H1 (cell line): ENCODE measurements around the gene PNLDC1. TPM values are rescaled to one million over a fixed set of nuclear protein-coding genes. Genes with fewer than 3 reads are reported as not detected.

ENCODE experiments used
- CTCF ChIA-PET: fragments of 300-600 bp; sonication (Branson Sonifier 250); formaldehyde crosslinking; loops from one replicate; lab custom pipeline; 2021; ENCODE audit not compliant: partially characterized antibody; lab: Charles Lee
- POLR2A ChIA-PET: fragments of 300-600 bp; sonication (Branson Sonifier 250); formaldehyde crosslinking; loops from one replicate; lab custom pipeline; 2021; ENCODE audit warnings: inconsistent platforms; ENCODE audit not compliant: partially characterized antibody; lab: Charles Lee
- DNase-seq, 2 experiments: peaks; one replicate each; pipeline versions ENCODE4 v3.0.0 to v3.0.0-alpha.2; 2010 to 2022; ENCODE audit warnings: low spot score in 2 of 2, low read depth in 1 of 2, mixed read lengths in 1 of 2
- FAIRE-seq: peaks from 2 replicates; lab custom pipeline; 2011; peaks lifted over from hg19 to GRCh38; lab: Jason Lieb, UNC
- H2AFZ ChIP-seq: 2 replicates; pipeline ENCODE4 v1.8.1; 2012; ENCODE audit warnings: low read length, inconsistent platforms
- H2AK5ac ChIP-seq: 2 replicates; pipeline ENCODE4 v1.6.1; 2013; ENCODE audit warnings: low read depth, low read length
- H2BK120ac ChIP-seq: replicated peaks from 2 replicates; pipeline ENCODE3; 2013; ENCODE audit warnings: low read depth, low read length, inconsistent platforms
- H2BK12ac ChIP-seq: 2 replicates; pipeline ENCODE4 v1.6.1; 2013; ENCODE audit warnings: low read depth, low read length
- H2BK15ac ChIP-seq: 2 replicates; pipeline ENCODE4 v1.6.1; 2013; ENCODE audit warnings: low read length
- H2BK20ac ChIP-seq: 2 replicates; pipeline ENCODE4 v1.6.1; 2013; ENCODE audit warnings: low read length
- H2BK5ac ChIP-seq: 2 replicates; pipeline ENCODE4 v1.6.1; 2013; ENCODE audit warnings: low read depth, low read length
- H3K14ac ChIP-seq: 2 replicates; pipeline ENCODE4 v1.6.1; 2013; ENCODE audit warnings: inconsistent platforms; ENCODE audit not compliant: insufficient read length
- H3K18ac ChIP-seq: 2 replicates; pipeline ENCODE4 v1.6.1; 2013; ENCODE audit warnings: low read length; ENCODE audit errors: extremely low read depth
- H3K23ac ChIP-seq: 2 replicates; pipeline ENCODE4 v1.6.1; 2013; ENCODE audit warnings: inconsistent platforms; ENCODE audit not compliant: insufficient read length
- H3K23me2 ChIP-seq: 2 replicates; pipeline ENCODE4 v1.6.1; 2013; ENCODE audit warnings: low read depth, low read length
- H3K27ac ChIP-seq: 2 replicates; pipeline ENCODE4 v1.6.1; 2011; ENCODE audit warnings: low read depth, low read length, inconsistent platforms
- H3K27me3 ChIP-seq, 4 experiments: replicated peaks in 1 of 4; 1 replicate in 1 of 4; 2 replicates in 3 of 4; pipeline versions ENCODE4 v1.6.1 to v1.8.1; 2011 to 2013; ENCODE audit warnings: low read length in 3 of 4, mild to moderate bottlenecking in 3 of 4, inconsistent platforms in 2 of 4, mixed read lengths in 2 of 4, moderate library complexity in 1 of 4; ENCODE audit not compliant: control insufficient read depth in 3 of 4, insufficient read depth in 3 of 4; ENCODE audit errors: extremely low read depth in 1 of 4
- H3K36me3 ChIP-seq, 4 experiments: 2 replicates each; pipeline versions ENCODE4 v1.6.1 to v1.8.1; 2011 to 2013; ENCODE audit warnings: mild to moderate bottlenecking in 4 of 4, low read length in 3 of 4, moderate library complexity in 2 of 4, control low read depth in 1 of 4, inconsistent platforms in 1 of 4; ENCODE audit not compliant: insufficient read depth in 4 of 4, control insufficient read depth in 2 of 4
- H3K4ac ChIP-seq: replicated peaks from 2 replicates; pipeline ENCODE3; 2013; ENCODE audit warnings: low read length, low read depth, mixed read lengths, inconsistent platforms; ENCODE audit not compliant: insufficient read length
- H3K4me1 ChIP-seq, 4 experiments: replicated peaks in 1 of 4; 1 replicate in 1 of 4; 2 replicates in 3 of 4; pipeline versions ENCODE4 v1.6.1 to v1.8.1; 2011 to 2013; ENCODE audit warnings: low read length in 3 of 4, inconsistent platforms in 2 of 4, mixed read lengths in 1 of 4; ENCODE audit not compliant: insufficient read depth in 4 of 4, control insufficient read depth in 3 of 4
- H3K4me2 ChIP-seq, 2 experiments: 2 replicates each; pipeline versions ENCODE4 v1.6.1 to v1.8.1; 2011 to 2013; ENCODE audit warnings: low read depth in 2 of 2, low read length in 2 of 2, control low read depth in 1 of 2, inconsistent platforms in 1 of 2, mild to moderate bottlenecking in 1 of 2; ENCODE audit not compliant: insufficient read depth in 1 of 2
- H3K4me3 ChIP-seq, 4 experiments: fragments of 200-600, 300-600 bp in 1 of 4; sonication (generic), shearing (Covaris generic), sonication (Bioruptor Twin) in 1 of 4; 2 replicates each; pipeline versions ENCODE4 v1.5.1 to v1.8.1; 2011 to 2016; ENCODE audit warnings: low read length in 4 of 4, low read depth in 3 of 4, control low read depth in 2 of 4, inconsistent platforms in 2 of 4, mild to moderate bottlenecking in 2 of 4, mixed read lengths in 1 of 4, moderate library complexity in 1 of 4; ENCODE audit not compliant: insufficient read depth in 2 of 4; ENCODE audit errors: extremely low read depth in 1 of 4
- H3K56ac ChIP-seq: replicated peaks from 2 replicates; pipeline ENCODE3; 2013; ENCODE audit warnings: low read depth, mild to moderate bottlenecking, mixed read lengths, low read length, inconsistent platforms; ENCODE audit not compliant: insufficient read length
- H3K79me1 ChIP-seq: 2 replicates; pipeline ENCODE4 v1.6.1; 2013; ENCODE audit warnings: low read depth, low read length, control low read depth
- H3K79me2 ChIP-seq, 2 experiments: 2 replicates each; pipeline versions ENCODE4 v1.6.1 to v1.8.1; 2012 to 2013; ENCODE audit warnings: low read length in 2 of 2, mild to moderate bottlenecking in 2 of 2, inconsistent platforms in 1 of 2; ENCODE audit not compliant: insufficient read depth in 2 of 2, control insufficient read depth in 1 of 2
- H3K9ac ChIP-seq, 4 experiments: replicated peaks in 1 of 4; 1 replicate in 1 of 4; 2 replicates in 3 of 4; pipeline versions ENCODE4 v1.6.1 to v1.8.1; 2011 to 2013; ENCODE audit warnings: low read depth in 3 of 4, low read length in 3 of 4, control low read depth in 2 of 4, mild to moderate bottlenecking in 2 of 4, moderate library complexity in 2 of 4, inconsistent platforms in 1 of 4; ENCODE audit errors: extremely low read depth in 1 of 4
- H3K9me3 ChIP-seq, 2 experiments: 2 replicates each; pipeline versions ENCODE4 v1.6.1 to v1.8.1; 2012 to 2013; ENCODE audit warnings: mild to moderate bottlenecking in 2 of 2, moderate library complexity in 2 of 2, control low read depth in 1 of 2, inconsistent platforms in 1 of 2, low read depth in 1 of 2, low read length in 1 of 2, mixed read lengths in 1 of 2; ENCODE audit not compliant: insufficient read depth in 2 of 2
- H4K20me1 ChIP-seq, 2 experiments: replicated peaks in 1 of 2; 2 replicates each; pipeline versions ENCODE3 to v1.8.1; 2011 to 2013; ENCODE audit warnings: inconsistent platforms in 2 of 2, low read length in 2 of 2, mild to moderate bottlenecking in 1 of 2; ENCODE audit not compliant: insufficient read depth in 2 of 2, control insufficient read depth in 1 of 2
- H4K5ac ChIP-seq: 2 replicates; pipeline ENCODE4 v1.6.1; 2013; ENCODE audit warnings: low read length, low read depth, mixed read lengths, inconsistent platforms; ENCODE audit not compliant: insufficient read length
- H4K8ac ChIP-seq: 2 replicates; pipeline ENCODE4 v1.8.0; 2013; ENCODE audit warnings: mild to moderate bottlenecking, moderate library complexity, low read length, inconsistent platforms; ENCODE audit not compliant: insufficient read depth; ENCODE audit errors: extremely low read depth
- H4K91ac ChIP-seq: replicated peaks from 2 replicates; pipeline ENCODE3; 2013; ENCODE audit warnings: low read length, mixed read lengths, inconsistent platforms; ENCODE audit not compliant: insufficient read length
- MAFK ChIP-seq: IDR thresholded peaks from 2 replicates; pipeline ENCODE4 v1.6.1; 2012; ENCODE audit warnings: low read depth, mild to moderate bottlenecking, improper control_type of control experiment, low read length
- MAX ChIP-seq: IDR thresholded peaks from 2 replicates; pipeline ENCODE4 v1.6.1; 2012; ENCODE audit warnings: inconsistent platforms
- RNF2 ChIP-seq: fragments of 200-900, 300-1000 bp; sonication (generic); IDR thresholded peaks from 2 replicates; pipeline ENCODE4 v1.7.1; 2016; ENCODE audit warnings: borderline replicate concordance, low read depth, mild to moderate bottlenecking, antibody characterized with exemption, low read length; ENCODE audit not compliant: poor library complexity, severe bottlenecking; ENCODE audit errors: missing control alignments
- SAP30 ChIP-seq: fragments of 300-600 bp; sonication (generic); IDR thresholded peaks from 2 replicates; pipeline ENCODE4 v1.7.1; 2012; ENCODE audit warnings: low read length, moderate library complexity, mild to moderate bottlenecking, inconsistent platforms; ENCODE audit not compliant: insufficient read depth, insufficient replicate concordance
- SIX5 ChIP-seq: IDR thresholded peaks from 2 replicates; pipeline ENCODE4 v1.6.1; 2011; ENCODE audit warnings: mild to moderate bottlenecking, low read depth, low read length
- SP1 ChIP-seq: IDR thresholded peaks from 2 replicates; pipeline ENCODE4 v1.6.1; 2011; ENCODE audit warnings: low read depth, low read length
- SP2 ChIP-seq: IDR thresholded peaks from 2 replicates; pipeline ENCODE4 v1.6.1; 2012; ENCODE audit warnings: mild to moderate bottlenecking, low read length, inconsistent platforms
- WGBS, 2 experiments: shearing (Covaris generic) in 1 of 2; methylation state at CpG; one replicate each; pipeline versions ENCODE4 v1.1.6 to v1.1.7; 2013 to 2015; ENCODE audit warnings: low lambda C conversion rate in 2 of 2, mixed read lengths in 2 of 2, inconsistent platforms in 1 of 2, low coverage in 1 of 2, missing lambda C conversion rate in 1 of 2; ENCODE audit not compliant: insufficient replicate concordance in 2 of 2, insufficient coverage in 1 of 2, insufficient read length in 1 of 2; ENCODE audit errors: extremely low coverage in 1 of 2, missing lambda C conversion rate in 1 of 2; 5-methylcytosine and 5-hydroxymethylcytosine counted together
- polyA plus RNA-seq, 7 experiments: library from polyadenylated mRNA; depleted of rRNA in 3 of 7; stranded (reverse) in 5 of 7; unstranded in 2 of 7; fragments of >200 nt in 5 of 7; fragments of 200-250 nt in 2 of 7; gene quantifications; 1 replicate in 5 of 7; 2 replicates in 1 of 7; 4 replicates in 1 of 7; pipeline versions ENCODE4 v1.2.1 to v1.2.3, GENCODE V29; 2011 to 2013; ENCODE audit warnings: missing spikeins in 2 of 7, mixed read lengths in 2 of 7
- total RNA-seq: library from RNA; stranded (reverse); fragmentation: NEBNext Ultra II Directional; extraction: Animal tissue kit (Norgen Biotek cat#: 25700); gene quantifications from 2 replicates; pipeline ENCODE4 v1.2.1, GENCODE V29; 2021

Gene PNLDC1
- total and polyA plus RNA-seq, 2 of the 8 experiments (the other 6 are each of a cell fraction or from before 2014, with no cell fraction given): 0.15 to 0.34 TPM

GRCh38 chr6:159819932-159820640 lies 20.0 kb downstream of the PNLDC1 start:
- ChIA-PET CTCF (interaction anchor here (1.0 to 1.4 kb wide), 2 partner anchors 8 to 27 kb away, joined by 3 to 4 read pairs; no protein-coding TSS in a partner anchor), POLR2A (interaction anchor here (0.6 to 1.2 kb wide), 5 partner anchors 12 to 30 kb away, joined by 3 read pairs; partner anchors contain the start of gene TCP1)
- H3K18ac ChIP-seq: no peak overlapping the region
- H2BK120ac ChIP-seq: no peak overlapping the region
- peaks cover 0 to 11% (median 5%) of the 10 kb centered on the region in 4 experiments; a peak in 5 of 7 replicates for H3K4me1 ChIP-seq
- DNase-seq: no peak
- no peaks in the 10 kb centered on the region for H3K79me1 ChIP-seq
- H2AFZ ChIP-seq: no peak overlapping the region
- no peak overlapping the region for H3K4me3 ChIP-seq
- no peak for FAIRE-seq
- no peaks in the 10 kb centered on the region for H3K27me3 ChIP-seq
- no peak overlapping the region for H4K8ac ChIP-seq
- H3K23me2 ChIP-seq: no peaks in the 10 kb centered on the region
- H4K20me1 ChIP-seq: peaks cover 0 to 2% of the 10 kb centered on the region in 2 experiments
- no peak overlapping the region for H3K27ac ChIP-seq
- no peak overlapping the region for H3K4ac ChIP-seq
- no peak overlapping the region; the same call in 1 of the 2 replicates for H2BK20ac ChIP-seq
- no peak for TF ChIP-seq SP1
- no peak for TF ChIP-seq SP2
- no peak for TF ChIP-seq RNF2
- TF ChIP-seq MAX: 0 out of 2 replicates have a peak, but pooled peaks have one; percentile 27
- TF ChIP-seq SAP30: peak; percentile 31
- no peak for TF ChIP-seq MAFK
- no peak for TF ChIP-seq SIX5
- TF ChIP-seq, all 59 proteins: peak for 2
- no peak overlapping the region for H4K5ac ChIP-seq
- WGBS, 2 experiments: 77% methylated on average over 28 of the region's 28 CpGs; no CpG with 5 or more reads in 1 of the 2 experiments
- no peaks in the 10 kb centered on the region for H3K79me2 ChIP-seq
- H2AK5ac ChIP-seq: no peak overlapping the region
- H2BK15ac ChIP-seq: no peak overlapping the region
- peak overlapping the region; percentile 63; the same call in 1 of the 2 replicates for H2BK12ac ChIP-seq
- no peak overlapping the region; a peak in 1 of 4 replicates for H3K4me2 ChIP-seq
- H3K9me3 ChIP-seq: no peaks in the 10 kb centered on the region
- no peak overlapping the region for H4K91ac ChIP-seq
- H3K9ac ChIP-seq: no peak overlapping the region
- no peak overlapping the region for H3K23ac ChIP-seq
- H3K14ac ChIP-seq: no peak overlapping the region
- H2BK5ac ChIP-seq: peak overlapping the region; percentile 32; the same call in 1 of the 2 replicates
- no peaks in the 10 kb centered on the region for H3K36me3 ChIP-seq
- no peak overlapping the region for H3K56ac ChIP-seq
